ENCODE results near the gene HOATZ. TPM values are rescaled to one million over a fixed set of nuclear protein-coding genes. Genes with fewer than 3 reads are reported as not detected.

HOATZ gene
- total RNA-seq, 2 experiments from 2014 or later, result not detected

GRCh38 chr11:111542606-111543275, 28.2 kb downstream of the HOATZ start:
- Histone ChIP-seq H3K9me3 (ENCODE audit: low read length) (no peaks in the 10 kb centered on the region), H4K20me1 (ENCODE audit: insufficient read depth, low read length) (no peaks in the 10 kb centered on the region), H3K79me2 (ENCODE audit: insufficient read depth, low read depth, low read length) (no peaks in the 10 kb centered on the region), H3K4me2 (ENCODE audit: low read length) (no peak overlapping the region), H3K27ac (ENCODE audit: low read depth, low read length, poor library complexity, severe bottlenecking) (no peak overlapping the region), H3K9me2 (ENCODE audit: insufficient read depth, low read length) (no peaks in the 10 kb centered on the region), H2AFZ (ENCODE audit: low read length) (no peak overlapping the region), H3K4me1 (ENCODE audit: insufficient read depth, low read length, poor library complexity, severe bottlenecking) (no peaks in the 10 kb centered on the region), H3K4me3 (ENCODE audit: low read depth, low read length, poor library complexity, severe bottlenecking) (no peak overlapping the region), H3K36me3 (ENCODE audit: insufficient read depth, low read length) (no peaks in the 10 kb centered on the region)
- intact Hi-C loops (cut with micrococcal nuclease; ENCODE audit: unreplicated experiment), result no loop called here
- DNase-seq (ENCODE audit: low spot score), result no peak
- POLR2A ChIA-PET, result no interaction called here
- TF ChIP-seq EZH2phosphoT487 (IDR thresholded peaks at IDR 0.05; ENCODE audit: borderline replicate concordance, low read depth, low read length) (no peak), CTCF (conservative IDR thresholded peaks at IDR 0.05; ENCODE audit: low read length) (no peak)
- BruUV-seq (replicated peaks), result no TSS peak
- CTCF ChIA-PET (ENCODE audit: unreplicated experiment), result no interaction called here

GRCh38 chr11:111548525-111548924, 33.9 kb downstream of the HOATZ start:
- TF ChIP-seq EZH2phosphoT487 (IDR thresholded peaks at IDR 0.05; ENCODE audit: borderline replicate concordance, low read depth, low read length) (no peak), CTCF (conservative IDR thresholded peaks at IDR 0.05; ENCODE audit: low read length) (no peak)
- no peak overlapping the region for H3K4me3 ChIP-seq (ENCODE audit: low read depth, low read length, poor library complexity, severe bottlenecking)
- POLR2A ChIA-PET, result no interaction called here
- no peak for DNase-seq (ENCODE audit: low spot score)
- no peaks in the 10 kb centered on the region for H3K9me2 ChIP-seq (ENCODE audit: insufficient read depth, low read length)
- no peaks in the 10 kb centered on the region for H3K79me2 ChIP-seq (ENCODE audit: insufficient read depth, low read depth, low read length)
- H2AFZ ChIP-seq (ENCODE audit: low read length), result no peak overlapping the region
- H3K4me1 ChIP-seq (ENCODE audit: insufficient read depth, low read length, poor library complexity, severe bottlenecking), result peaks cover 11% of the 10 kb centered on the region
- CTCF ChIA-PET (ENCODE audit: unreplicated experiment), result no interaction called here
- BruUV-seq (replicated peaks), result no TSS peak
- intact Hi-C loops (cut with micrococcal nuclease; ENCODE audit: unreplicated experiment), result no loop called here
- no peaks in the 10 kb centered on the region for H4K20me1 ChIP-seq (ENCODE audit: insufficient read depth, low read length)
- no peak overlapping the region for H3K4me2 ChIP-seq (ENCODE audit: low read length)
- no peak overlapping the region for H3K27ac ChIP-seq (ENCODE audit: low read depth, low read length, poor library complexity, severe bottlenecking)
- H3K9me3 ChIP-seq (ENCODE audit: low read length), result no peaks in the 10 kb centered on the region
- H3K36me3 ChIP-seq (ENCODE audit: insufficient read depth, low read length), result no peaks in the 10 kb centered on the region

- no peaks in the 10 kb centered on the region for H4K20me1 ChIP-seq (ENCODE audit: insufficient read depth, low read length)
- H3K9me3 ChIP-seq (ENCODE audit: low read length), result no peaks in the 10 kb centered on the region
- intact Hi-C loops (cut with micrococcal nuclease; ENCODE audit: unreplicated experiment), result no loop called here
- TF ChIP-seq EZH2phosphoT487 (IDR thresholded peaks at IDR 0.05; ENCODE audit: borderline replicate concordance, low read depth, low read length), result no peak
- no peak for TF ChIP-seq CTCF (conservative IDR thresholded peaks at IDR 0.05; ENCODE audit: low read length)
- peaks cover 11% of the 10 kb centered on the region for H3K4me1 ChIP-seq (ENCODE audit: insufficient read depth, low read length, poor library complexity, severe bottlenecking)
- BruUV-seq (replicated peaks), result no TSS peak
- POLR2A ChIA-PET, result interaction anchor here (0.9 to 2.4 kb wide), 2 partner anchors 12 to 15 kb away, joined by 3 to 10 read pairs; no protein-coding TSS in a partner anchor
- no peaks in the 10 kb centered on the region for H3K79me2 ChIP-seq (ENCODE audit: insufficient read depth, low read depth, low read length)
- no peak overlapping the region for H3K27ac ChIP-seq (ENCODE audit: low read depth, low read length, poor library complexity, severe bottlenecking)
- peak overlapping the region; percentile 61; the same call in 1 of the 2 replicates for H2AFZ ChIP-seq (ENCODE audit: low read length)
- no peaks in the 10 kb centered on the region for H3K36me3 ChIP-seq (ENCODE audit: insufficient read depth, low read length)
- H3K9me2 ChIP-seq (ENCODE audit: insufficient read depth, low read length), result no peaks in the 10 kb centered on the region
- no peak for DNase-seq (ENCODE audit: low spot score)
- CTCF ChIA-PET (ENCODE audit: unreplicated experiment), result no interaction called here
- H3K4me2 ChIP-seq (ENCODE audit: low read length), result no peak overlapping the region
- H3K4me3 ChIP-seq (ENCODE audit: low read depth, low read length, poor library complexity, severe bottlenecking), result no peak overlapping the region
These were observed 34.8 kb downstream of the HOATZ start for GRCh38 chr11:111549196-111549868.

Data from OCI-LY7 (cell line).